ENCODE data around the gene ETS1. TPM values are rescaled to one million over a fixed set of nuclear protein-coding genes. Genes with fewer than 3 reads are reported as not detected.

ETS1 gene
- total RNA-seq, 1 donor = 317 TPM

- Histone ChIP-seq H3K27me3 (ENCODE audit: insufficient read depth, low read length) (no peaks in the 10 kb centered on the region), H3K9me3 (ENCODE audit: low read depth, low read length) (no peaks in the 10 kb centered on the region), H3K4me1 (ENCODE audit: insufficient read depth, low read length) (peaks cover 84% of the 10 kb centered on the region), H3K4me3 (ENCODE audit: low read length) (no peak overlapping the region)
Observed at GRCh38 chr11:128467041-128467440, 120.3 kb downstream of the ETS1 start.

GRCh38 chr11:128465946-128466705 lies 121.2 kb downstream of the ETS1 start:
- peaks cover 80% of the 10 kb centered on the region for H3K4me1 ChIP-seq (ENCODE audit: insufficient read depth, low read length)
- H3K4me3 ChIP-seq (ENCODE audit: low read length) = no peak overlapping the region
- H3K27me3 ChIP-seq (ENCODE audit: insufficient read depth, low read length) = no peaks in the 10 kb centered on the region
- H3K9me3 ChIP-seq (ENCODE audit: low read depth, low read length) = no peaks in the 10 kb centered on the region

DNA sequence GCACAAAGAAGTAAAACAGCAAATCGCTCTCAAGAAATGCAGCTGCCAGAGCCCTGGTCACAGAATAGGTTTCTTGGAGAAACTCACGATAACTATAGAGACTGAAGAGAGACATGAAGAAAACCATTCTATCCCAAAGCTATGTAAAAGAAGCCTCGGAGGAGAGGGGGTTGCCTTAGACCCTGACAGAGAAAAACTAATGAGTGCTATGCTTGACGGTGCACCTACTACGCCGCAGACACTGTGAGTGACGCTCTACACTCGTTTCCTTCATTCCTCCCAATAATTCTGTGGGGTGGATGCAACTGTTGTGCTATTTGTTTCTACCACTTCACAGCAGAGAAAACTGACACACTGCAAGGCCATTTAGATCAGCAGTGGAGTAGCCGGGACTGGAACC lies 121.8 kb downstream of the ETS1 start:
- no peaks in the 10 kb centered on the region for H3K27me3 ChIP-seq (ENCODE audit: insufficient read depth, low read length)
- H3K9me3 ChIP-seq (ENCODE audit: low read depth, low read length) = no peaks in the 10 kb centered on the region
- peaks cover 75% of the 10 kb centered on the region for H3K4me1 ChIP-seq (ENCODE audit: insufficient read depth, low read length)
- no peak overlapping the region for H3K4me3 ChIP-seq (ENCODE audit: low read length)

GRCh38 chr11:128464878-128465450 lies 122.4 kb downstream of the ETS1 start:
- H3K4me3 ChIP-seq (ENCODE audit: low read length) = no peak overlapping the region
- peaks cover 72% of the 10 kb centered on the region for H3K4me1 ChIP-seq (ENCODE audit: insufficient read depth, low read length)
- H3K27me3 ChIP-seq (ENCODE audit: insufficient read depth, low read length) = no peaks in the 10 kb centered on the region
- no peaks in the 10 kb centered on the region for H3K9me3 ChIP-seq (ENCODE audit: low read depth, low read length)

DNA sequence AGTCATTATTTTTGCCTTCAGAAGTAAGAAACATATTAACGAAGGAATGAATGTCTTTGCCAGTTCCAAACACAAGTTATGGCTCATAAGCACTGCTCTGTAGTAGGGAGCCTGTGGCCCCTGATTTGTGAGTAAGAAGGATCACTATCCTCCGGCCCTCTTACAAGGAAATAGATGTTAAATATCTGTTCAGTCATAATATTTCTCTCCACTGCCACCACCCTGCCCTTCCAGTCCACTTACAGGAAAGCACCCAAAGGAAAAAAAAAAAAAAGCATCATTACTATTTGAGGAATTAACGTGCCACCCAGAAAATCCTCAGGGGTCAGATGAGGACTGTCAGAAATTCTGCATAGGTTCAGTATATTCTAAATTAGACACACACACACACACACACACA lies 123.4 kb downstream of the ETS1 start:
- Histone ChIP-seq H3K4me1 (ENCODE audit: insufficient read depth, low read length) (peaks cover 63% of the 10 kb centered on the region), H3K4me3 (ENCODE audit: low read length) (no peak overlapping the region), H3K27me3 (ENCODE audit: insufficient read depth, low read length) (no peaks in the 10 kb centered on the region), H3K9me3 (ENCODE audit: low read depth, low read length) (no peaks in the 10 kb centered on the region)

DNA sequence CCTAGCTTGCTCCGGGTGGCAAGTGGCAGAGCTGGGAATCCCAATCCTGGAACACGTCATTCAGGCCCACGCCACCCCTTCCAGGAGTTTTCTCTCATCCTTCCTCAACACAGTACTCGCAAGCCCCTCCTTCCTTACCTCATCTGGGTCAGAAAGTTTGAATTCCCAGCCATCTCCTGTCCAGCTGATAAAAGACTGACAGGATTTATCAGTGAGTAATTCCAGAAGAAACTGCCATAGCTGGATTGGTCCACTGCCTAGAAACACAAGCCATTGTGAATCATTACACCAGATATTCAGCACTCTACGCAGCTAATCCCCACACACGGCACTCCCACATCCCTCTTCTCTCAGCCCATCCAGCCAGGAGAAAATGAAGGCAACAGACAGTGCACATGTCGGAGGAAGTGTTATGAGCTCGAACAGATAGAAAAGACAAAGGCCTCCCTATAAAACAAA lies 124.0 kb downstream of the ETS1 start:
- Histone ChIP-seq H3K4me1 (ENCODE audit: insufficient read depth, low read length) (peaks cover 59% of the 10 kb centered on the region), H3K9me3 (ENCODE audit: low read depth, low read length) (no peaks in the 10 kb centered on the region), H3K27me3 (ENCODE audit: insufficient read depth, low read length) (no peaks in the 10 kb centered on the region), H3K4me3 (ENCODE audit: low read length) (no peak overlapping the region)

DNA sequence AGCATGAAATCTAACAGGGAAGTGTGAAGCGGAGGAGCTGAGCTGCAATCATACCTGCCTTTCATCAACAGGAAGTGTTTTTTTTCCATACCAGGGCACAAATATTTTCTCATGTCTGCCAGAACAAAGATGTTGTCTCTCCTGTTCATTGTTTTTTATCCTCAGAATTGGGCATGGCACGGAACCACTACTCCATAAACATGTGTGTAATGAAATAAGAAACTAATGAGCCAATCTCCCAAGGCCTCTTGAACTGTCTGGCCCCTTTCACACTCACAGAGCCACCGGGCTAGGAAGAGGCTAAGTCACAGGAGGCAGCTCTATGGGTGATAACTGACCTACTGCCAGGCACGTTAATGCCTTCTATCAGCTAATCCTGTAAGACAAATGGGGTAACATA lies 124.4 kb downstream of the ETS1 start:
- Histone ChIP-seq H3K4me3 (ENCODE audit: low read length) (no peak overlapping the region), H3K27me3 (ENCODE audit: insufficient read depth, low read length) (no peaks in the 10 kb centered on the region), H3K9me3 (ENCODE audit: low read depth, low read length) (no peaks in the 10 kb centered on the region), H3K4me1 (ENCODE audit: insufficient read depth, low read length) (peaks cover 54% of the 10 kb centered on the region)

GRCh38 chr11:128462189-128462588 lies 125.2 kb downstream of the ETS1 start:
- Histone ChIP-seq H3K27me3 (ENCODE audit: insufficient read depth, low read length) (no peaks in the 10 kb centered on the region), H3K4me1 (ENCODE audit: insufficient read depth, low read length) (peaks cover 46% of the 10 kb centered on the region), H3K4me3 (ENCODE audit: low read length) (no peak overlapping the region), H3K9me3 (ENCODE audit: low read depth, low read length) (no peaks in the 10 kb centered on the region)

- Histone ChIP-seq H3K9me3 (ENCODE audit: low read depth, low read length) (no peaks in the 10 kb centered on the region), H3K27me3 (ENCODE audit: insufficient read depth, low read length) (no peaks in the 10 kb centered on the region), H3K4me1 (ENCODE audit: insufficient read depth, low read length) (peaks cover 8% of the 10 kb centered on the region)
Observed at GRCh38 chr11:128458321-128458720, 129.0 kb downstream of the ETS1 start.

GRCh38 chr11:128457874-128458273 lies 129.5 kb downstream of the ETS1 start:
- Histone ChIP-seq H3K4me1 (ENCODE audit: insufficient read depth, low read length) (peaks cover 3% of the 10 kb centered on the region), H3K27me3 (ENCODE audit: insufficient read depth, low read length) (no peaks in the 10 kb centered on the region), H3K4me3 (ENCODE audit: low read length) (no peak overlapping the region), H3K9me3 (ENCODE audit: low read depth, low read length) (no peaks in the 10 kb centered on the region)

More at GRCh38 chr11:128458321-128458720, 129.0 kb downstream of the ETS1 start:
- H3K4me3 ChIP-seq (ENCODE audit: low read length) = no peak overlapping the region

GRCh38 chr11:128456566-128457268 lies 130.6 kb downstream of the ETS1 start:
- Histone ChIP-seq H3K4me3 (ENCODE audit: low read length) (no peak overlapping the region), H3K4me1 (ENCODE audit: insufficient read depth, low read length) (no peaks in the 10 kb centered on the region), H3K27me3 (ENCODE audit: insufficient read depth, low read length) (no peaks in the 10 kb centered on the region), H3K9me3 (ENCODE audit: low read depth, low read length) (no peaks in the 10 kb centered on the region)

DNA sequence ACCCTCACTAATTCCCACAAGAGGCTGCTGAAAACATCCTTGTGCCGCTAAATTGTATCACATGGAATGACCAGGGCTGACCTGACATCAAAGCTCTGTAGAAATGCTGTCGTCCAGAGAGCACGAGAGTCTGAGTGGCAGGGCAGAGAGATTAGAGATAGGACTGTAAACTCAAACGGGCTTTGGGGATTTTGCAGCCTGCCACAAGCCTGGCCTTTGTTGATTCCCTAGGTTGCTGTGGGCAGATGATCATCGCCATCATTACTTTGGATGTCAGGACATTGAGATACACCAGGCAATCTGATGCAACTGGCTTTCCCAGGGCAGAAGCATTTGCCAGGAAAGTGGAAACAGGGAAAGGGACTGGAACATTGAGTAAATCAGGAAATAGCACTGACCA lies 131.6 kb downstream of the ETS1 start:
- H3K4me1 ChIP-seq (ENCODE audit: insufficient read depth, low read length) = no peaks in the 10 kb centered on the region
- no peaks in the 10 kb centered on the region for H3K9me3 ChIP-seq (ENCODE audit: low read depth, low read length)
- H3K27me3 ChIP-seq (ENCODE audit: insufficient read depth, low read length) = no peaks in the 10 kb centered on the region
- no peak overlapping the region for H3K4me3 ChIP-seq (ENCODE audit: low read length)

DNA sequence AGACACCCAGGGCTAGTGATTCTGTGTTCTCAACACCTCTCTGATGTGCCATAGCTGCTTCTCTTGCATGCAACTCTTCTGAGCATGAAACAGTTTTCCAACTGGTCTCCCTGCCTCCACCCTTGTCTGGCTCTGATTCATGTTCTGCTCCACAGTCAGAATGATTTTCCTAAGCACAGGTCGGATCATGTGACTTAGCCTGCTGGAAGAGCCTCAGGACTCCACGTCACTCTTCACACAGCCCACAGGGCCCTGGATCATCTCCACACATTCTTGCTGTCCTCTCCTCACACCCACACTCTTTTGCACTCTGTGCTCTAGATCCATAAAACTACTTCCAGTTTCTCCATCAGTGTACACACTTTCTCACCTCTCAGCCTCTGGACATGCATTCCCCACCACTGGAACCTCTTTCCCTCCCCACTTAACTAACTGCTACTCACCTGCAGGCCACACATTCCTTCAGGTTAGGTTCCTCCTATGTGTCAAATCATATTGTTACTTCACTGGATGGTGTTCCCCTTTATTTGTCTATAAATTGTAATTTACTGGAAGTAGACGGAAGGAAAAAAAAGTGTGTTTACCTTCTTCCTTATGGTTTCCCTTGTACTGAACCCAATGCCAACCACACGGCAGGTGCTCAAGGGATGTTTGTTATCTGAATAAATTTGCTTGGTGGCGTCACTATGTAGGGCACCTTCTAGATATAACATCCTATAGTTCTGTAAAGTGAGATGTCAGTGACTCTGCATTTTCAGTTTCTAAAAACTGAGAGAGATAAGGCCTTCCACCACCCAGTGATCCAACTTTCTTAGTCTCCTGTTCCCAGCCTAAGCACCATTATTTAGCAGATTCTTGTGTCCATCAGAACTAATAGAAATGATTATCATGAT lies 133.7 kb downstream of the ETS1 start:
- no peaks in the 10 kb centered on the region for H3K9me3 ChIP-seq (ENCODE audit: low read depth, low read length)
- peaks cover 3% of the 10 kb centered on the region for H3K4me1 ChIP-seq (ENCODE audit: insufficient read depth, low read length)
- H3K4me3 ChIP-seq (ENCODE audit: low read length) = no peak overlapping the region
- H3K27me3 ChIP-seq (ENCODE audit: insufficient read depth, low read length) = no peaks in the 10 kb centered on the region

DNA sequence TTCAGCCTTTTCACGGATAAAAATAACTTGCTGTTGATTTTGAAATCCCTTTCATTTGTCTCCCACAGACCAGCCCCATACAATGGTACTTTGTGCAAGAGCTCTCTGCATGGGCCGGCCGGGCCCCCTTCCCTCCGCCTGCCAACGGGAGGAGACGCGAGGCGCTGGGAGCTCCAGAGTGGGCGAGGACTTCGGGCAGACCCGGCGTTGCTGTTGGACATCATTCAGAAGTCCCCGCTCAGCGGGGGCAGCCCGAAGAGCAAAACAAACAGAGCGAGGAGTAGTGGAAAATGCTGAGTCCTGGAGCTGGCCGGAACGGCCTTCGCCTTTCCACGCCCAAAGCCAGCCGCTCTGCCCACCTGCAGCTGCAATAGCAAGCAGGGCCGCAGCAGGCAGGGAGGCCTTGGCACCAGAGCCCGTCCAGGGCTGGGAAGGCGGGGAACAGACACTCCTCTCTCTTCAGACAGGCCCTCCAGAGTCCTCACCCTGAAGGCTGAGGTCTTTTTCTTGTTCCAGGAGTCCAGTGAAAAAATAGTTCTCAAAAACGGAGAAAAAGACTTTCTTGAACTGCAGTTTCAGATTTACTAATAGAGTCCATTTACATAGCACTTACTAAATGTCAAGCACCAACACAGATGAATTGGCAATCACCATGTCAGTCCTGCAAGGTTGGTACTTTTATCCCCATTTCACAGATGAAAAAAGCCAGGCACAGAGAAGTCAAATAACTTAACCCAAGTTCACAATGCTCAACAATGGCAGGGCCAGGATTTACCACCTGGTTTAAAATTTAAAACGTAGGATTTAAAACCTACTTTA lies 135.5 kb downstream of the ETS1 start:
- no peaks in the 10 kb centered on the region for H3K9me3 ChIP-seq (ENCODE audit: low read depth, low read length)
- no peak overlapping the region for H3K4me3 ChIP-seq (ENCODE audit: low read length)
- H3K4me1 ChIP-seq (ENCODE audit: insufficient read depth, low read length) = peaks cover 3% of the 10 kb centered on the region
- H3K27me3 ChIP-seq (ENCODE audit: insufficient read depth, low read length) = no peaks in the 10 kb centered on the region

Data from mononuclear cell (primary cell).